IMR-90 (cell line): ENCODE measurements around the gene CDHR3. TPM values are rescaled to one million over a fixed set of nuclear protein-coding genes. Genes with fewer than 3 reads are reported as not detected.

ENCODE experiments used
- ATAC-seq: fragments of 200-7000 bp; cut with Tn5 transposase; 2 replicates; pipeline ENCODE4 v1.9.1; 2020; ENCODE audit warnings: low read depth, mild to moderate bottlenecking, moderate library complexity
- BruUV-seq: library from RNA; stranded (reverse); fragments of 400-500 nt; replicated peaks from 2 replicates; lab custom pipeline; 2021; lab: Mats Ljungman, UMichigan
- CTCF ChIA-PET: fragments of 300-600 bp; formaldehyde crosslinking; extraction: SDS; loops from one replicate; lab custom pipeline; 2021; ENCODE audit warnings: antibody characterized with exemption; lab: Yijun Ruan, JAX
- POLR2A ChIA-PET: fragments of 300-600 bp; sonication (Branson Sonifier 250); formaldehyde crosslinking; loops from one replicate; lab custom pipeline; 2022; ENCODE audit warnings: antibody characterized with exemption; ENCODE audit not compliant: unreplicated experiment; lab: Charles Lee
- DNase-seq: peaks from one replicate; pipeline ENCODE4 v3.0.0; 2013
- H2AFZ ChIP-seq: replicated peaks from 2 replicates; pipeline ENCODE3; 2013; ENCODE audit warnings: low read length, mild to moderate bottlenecking; ENCODE audit not compliant: poor library complexity
- H2AK5ac ChIP-seq: 2 replicates; pipeline ENCODE4 v1.6.1; 2013; ENCODE audit warnings: low read depth, low read length, inconsistent platforms
- H2AK9ac ChIP-seq: replicated peaks from 2 replicates; pipeline ENCODE3; 2013; ENCODE audit warnings: mild to moderate bottlenecking, low read depth, low read length, moderate library complexity; ENCODE audit not compliant: poor library complexity
- H2BK120ac ChIP-seq: 2 replicates; pipeline ENCODE4 v1.6.1; 2013; ENCODE audit warnings: low read depth, low read length, inconsistent platforms
- H2BK15ac ChIP-seq: 3 replicates; pipeline ENCODE4 v1.6.1; 2013; ENCODE audit warnings: low read depth, low read length, inconsistent platforms
- H2BK20ac ChIP-seq: 2 replicates; pipeline ENCODE4 v1.6.1; 2013; ENCODE audit warnings: low read depth, mild to moderate bottlenecking, inconsistent platforms, low read length, moderate library complexity
- H2BK5ac ChIP-seq: 2 replicates; pipeline ENCODE4 v1.6.1; 2013; ENCODE audit warnings: mild to moderate bottlenecking, low read depth, low read length, inconsistent platforms; ENCODE audit not compliant: poor library complexity, severe bottlenecking
- H3K14ac ChIP-seq: replicated peaks from 2 replicates; pipeline ENCODE4 v1.6.1; 2013; ENCODE audit warnings: low read depth, low read length, inconsistent platforms
- H3K18ac ChIP-seq: 2 replicates; pipeline ENCODE4 v1.6.1; 2013; ENCODE audit warnings: low read depth, low read length, control low read depth
- H3K23ac ChIP-seq: 2 replicates; pipeline ENCODE4 v1.6.1; 2013; ENCODE audit warnings: low read depth, low read length, inconsistent platforms
- H3K27ac ChIP-seq: 2 replicates; pipeline ENCODE4 v1.5.1; 2013; ENCODE audit warnings: mild to moderate bottlenecking, control low read depth, low read length; ENCODE audit not compliant: insufficient read depth
- H3K27me3 ChIP-seq: 2 replicates; pipeline ENCODE4 v1.6.1; 2013; ENCODE audit warnings: low read length; ENCODE audit not compliant: control insufficient read depth, insufficient read depth
- H3K36me3 ChIP-seq: 2 replicates; pipeline ENCODE4 v1.6.1; 2013; ENCODE audit warnings: low read length, mixed read lengths; ENCODE audit not compliant: control insufficient read depth, insufficient read depth
- H3K4ac ChIP-seq: 2 replicates; pipeline ENCODE4 v1.6.1; 2013; ENCODE audit warnings: low read depth, low read length, inconsistent platforms
- H3K4me1 ChIP-seq: 2 replicates; pipeline ENCODE4 v1.6.1; 2013; ENCODE audit warnings: low read length, mixed read lengths; ENCODE audit not compliant: control insufficient read depth, insufficient read depth
- H3K4me2 ChIP-seq: 2 replicates; pipeline ENCODE4 v1.6.1; 2013; ENCODE audit warnings: low read depth, mild to moderate bottlenecking, control low read depth, low read length, moderate library complexity
- H3K4me3 ChIP-seq: 2 replicates; pipeline ENCODE4 v1.5.1; 2013; ENCODE audit warnings: low read depth, mild to moderate bottlenecking, control low read depth, low read length, moderate library complexity; ENCODE audit not compliant: insufficient read depth
- H3K56ac ChIP-seq: 2 replicates; pipeline ENCODE4 v1.6.1; 2013; ENCODE audit warnings: low read length, inconsistent platforms; ENCODE audit not compliant: insufficient read depth; ENCODE audit errors: extremely low read depth
- H3K79me1 ChIP-seq, 2 experiments: 2 replicates each; pipeline ENCODE4 v1.6.1; 2013; ENCODE audit warnings: low read length in 2 of 2, inconsistent platforms in 1 of 2, low read depth in 1 of 2
- H3K9ac ChIP-seq: 2 replicates; pipeline ENCODE4 v1.6.1; 2013; ENCODE audit warnings: low read depth, low read length, control low read depth
- H3K9me1 ChIP-seq: 2 replicates; pipeline ENCODE4 v1.6.1; 2013; ENCODE audit warnings: low read length, inconsistent platforms; ENCODE audit not compliant: insufficient read depth
- H3K9me3 ChIP-seq: 2 replicates; pipeline ENCODE4 v1.6.1; 2013; ENCODE audit warnings: low read length; ENCODE audit not compliant: control insufficient read depth, insufficient read depth
- H4K20me1 ChIP-seq: 2 replicates; pipeline ENCODE4 v1.6.1; 2013; ENCODE audit warnings: low read length, inconsistent platforms; ENCODE audit not compliant: insufficient read depth
- H4K5ac ChIP-seq: 2 replicates; pipeline ENCODE4 v1.6.1; 2013; ENCODE audit warnings: mild to moderate bottlenecking, low read depth, low read length, control low read depth
- H4K8ac ChIP-seq, 2 experiments: 2 replicates each; pipeline ENCODE4 v1.6.1; 2013; ENCODE audit warnings: low read depth in 2 of 2, low read length in 2 of 2, control low read depth in 1 of 2, inconsistent platforms in 1 of 2
- H4K91ac ChIP-seq: 2 replicates; pipeline ENCODE4 v1.6.1; 2013; ENCODE audit warnings: low read depth, low read length, inconsistent platforms; ENCODE audit not compliant: insufficient read depth
- BHLHE40 ChIP-seq: fragments of 150-350 bp; IDR thresholded peaks from 2 replicates; pipeline ENCODE4 v1.6.1; 2016; ENCODE audit warnings: mild to moderate bottlenecking, low read depth, low read length
- CEBPB ChIP-seq: IDR thresholded peaks from 2 replicates; pipeline ENCODE4 v1.6.1; 2012; ENCODE audit warnings: low read depth, low read length, improper control_type of control experiment
- CHD1 ChIP-seq: IDR thresholded peaks from 2 replicates; pipeline ENCODE4 v1.6.1; 2012; ENCODE audit warnings: low read depth, low read length, improper control_type of control experiment
- CTCF ChIP-seq: conservative IDR thresholded peaks from 2 replicates; pipeline ENCODE4 v1.5.1; 2012; ENCODE audit warnings: mild to moderate bottlenecking, low read depth, low read length, improper control_type of control experiment
- ELK1 ChIP-seq: fragments of 150-350 bp; IDR thresholded peaks from 2 replicates; pipeline ENCODE4 v1.6.1; 2016; ENCODE audit warnings: low read depth, mild to moderate bottlenecking, low read length, moderate library complexity, borderline replicate concordance
- FOS ChIP-seq: fragments of 150-350 bp; IDR thresholded peaks from 2 replicates; pipeline ENCODE4 v1.6.1; 2016; ENCODE audit warnings: low read depth, low read length
- MAFK ChIP-seq: IDR thresholded peaks from 2 replicates; pipeline ENCODE4 v1.6.1; 2012; ENCODE audit warnings: low read depth, low read length, improper control_type of control experiment
- MAZ ChIP-seq: IDR thresholded peaks from 2 replicates; pipeline ENCODE4 v1.6.1; 2012; ENCODE audit warnings: low read depth, mild to moderate bottlenecking, low read length, improper control_type of control experiment, moderate library complexity, borderline replicate concordance
- MXI1 ChIP-seq: IDR thresholded peaks from 2 replicates; pipeline ENCODE4 v1.6.1; 2012; ENCODE audit warnings: low read depth, mild to moderate bottlenecking, low read length, moderate library complexity, borderline replicate concordance
- NFE2L2 ChIP-seq: fragments of 150-350 bp; IDR thresholded peaks from 2 replicates; pipeline ENCODE4 v1.6.1; 2016; ENCODE audit warnings: low read depth, mild to moderate bottlenecking, low read length
- POLR2A ChIP-seq: IDR thresholded peaks from 2 replicates; pipeline ENCODE4 v1.6.1; 2012; ENCODE audit warnings: mild to moderate bottlenecking, low read depth, low read length
- RAD21 ChIP-seq: IDR thresholded peaks from 2 replicates; pipeline ENCODE4 v1.6.1; 2012; ENCODE audit warnings: low read length, improper control_type of control experiment
- RCOR1 ChIP-seq: IDR thresholded peaks from 2 replicates; pipeline ENCODE4 v1.6.1; 2012; ENCODE audit warnings: mild to moderate bottlenecking, low read length, improper control_type of control experiment; ENCODE audit not compliant: insufficient replicate concordance
- RFX5 ChIP-seq: IDR thresholded peaks from 2 replicates; pipeline ENCODE4 v1.8.0; 2012; ENCODE audit warnings: low read depth, mild to moderate bottlenecking, low read length, moderate library complexity
- SMC3 ChIP-seq: fragments of 150-350 bp; IDR thresholded peaks from 2 replicates; pipeline ENCODE4 v1.6.1; 2016; ENCODE audit warnings: low read depth, mild to moderate bottlenecking, antibody characterized with exemption, low read length, moderate library complexity
- WGBS, 2 experiments: methylation state at CpG; one replicate each; pipeline versions ENCODE4 v1.1.5 to v1.1.7; 2013; ENCODE audit warnings: missing lambda C conversion rate in 2 of 2; ENCODE audit not compliant: insufficient read length in 1 of 2; ENCODE audit errors: extremely low coverage in 2 of 2; 5-methylcytosine and 5-hydroxymethylcytosine counted together
- dilution Hi-C: fragments of 300-500 bp; cut with HindIII; formaldehyde crosslinking; loops from one replicate; pipeline ENCODE4 v1.14.3; 2018; ENCODE audit warnings: low sequenced_read_pairs; ENCODE audit not compliant: unreplicated experiment
- in situ Hi-C: fragments of 300-500 bp; cut with MboI; formaldehyde crosslinking; loops from 3 replicates; pipeline ENCODE4 v1.14.3; 2019; ENCODE audit warnings: low sequenced_read_pairs, inconsistent platforms, mixed read lengths
- intact Hi-C: fragments of 100-400 bp; cut with micrococcal nuclease; formaldehyde crosslinking; loops from 2 replicates; pipeline ENCODE4 v1.10.0; 2022
- polyA plus RNA-seq, 3 experiments: library from polyadenylated mRNA; depleted of rRNA; stranded (reverse); fragments of >200 nt; gene quantifications; 2 replicates each; pipeline ENCODE4 v1.2.3, GENCODE V29; 2012; ENCODE audit warnings: low replicate concordance in 1 of 3
- total RNA-seq: library from RNA; depleted of rRNA; stranded (reverse); fragments of >200 nt; gene quantifications from 2 replicates; pipeline ENCODE4 v1.2.3, GENCODE V29; 2012
- TF ChIP-seq, protein P1 (sequence below): fragments of 150-350 bp; IDR thresholded peaks from 2 replicates; pipeline ENCODE4 v1.6.1; 2017; ENCODE audit warnings: mild to moderate bottlenecking, antibody characterized with exemption, low read length, low read depth

Gene CDHR3
- total and polyA plus RNA-seq, 2 of the 4 experiments (the other 2 are of a cell fraction) = 0.96 to 1.6 TPM

DNA sequence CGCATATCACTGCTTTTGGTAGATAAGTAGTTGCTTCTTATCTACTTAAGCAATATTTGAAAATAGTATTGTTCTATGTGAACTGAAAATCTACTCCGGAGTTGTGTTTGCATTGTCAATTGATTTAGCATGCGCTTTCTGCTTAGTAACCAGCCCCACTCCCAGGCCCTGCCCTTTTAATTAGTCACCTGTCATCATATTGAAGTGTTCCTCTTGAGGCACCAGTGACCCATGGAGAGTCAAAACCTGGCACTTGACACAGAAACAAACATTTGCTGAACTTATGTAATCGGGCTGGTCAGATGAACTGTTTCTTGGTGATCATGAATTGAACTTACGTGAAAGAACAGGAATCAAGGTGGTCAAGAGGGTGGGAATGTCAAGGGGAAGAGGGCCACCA is 27.8 kb upstream of the CDHR3 start:
- in situ Hi-C loops = no loop called here
- TF ChIP-seq RCOR1 (no peak), MAZ (no peak), FOS (no peak), CEBPB (no peak), ELK1 (no peak), NFE2L2 (no peak), POLR2A (no peak), RFX5 (no peak), MXI1 (no peak), RAD21 (no peak), SMC3 (no peak), BHLHE40 (no peak), CTCF (no peak), CHD1 (no peak), MAFK (no peak)
- TF ChIP-seq, protein P1, sequence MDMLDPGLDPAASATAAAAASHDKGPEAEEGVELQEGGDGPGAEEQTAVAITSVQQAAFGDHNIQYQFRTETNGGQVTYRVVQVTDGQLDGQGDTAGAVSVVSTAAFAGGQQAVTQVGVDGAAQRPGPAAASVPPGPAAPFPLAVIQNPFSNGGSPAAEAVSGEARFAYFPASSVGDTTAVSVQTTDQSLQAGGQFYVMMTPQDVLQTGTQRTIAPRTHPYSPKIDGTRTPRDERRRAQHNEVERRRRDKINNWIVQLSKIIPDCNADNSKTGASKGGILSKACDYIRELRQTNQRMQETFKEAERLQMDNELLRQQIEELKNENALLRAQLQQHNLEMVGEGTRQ = no peak
- Histone ChIP-seq H2BK120ac (no peak overlapping the region), H4K8ac (no peak overlapping the region), H3K27ac (no peak overlapping the region), H3K23ac (no peak overlapping the region), H3K9me1 (no peaks in the 10 kb centered on the region; the same call in 1 of the 2 replicates), H3K56ac (no peak overlapping the region), H3K4ac (no peak overlapping the region), H3K4me1 (peaks cover 6% of the 10 kb centered on the region; the same call in 1 of the 2 replicates), H2BK20ac (no peak overlapping the region), H3K4me3 (no peak overlapping the region), H4K20me1 (no peaks in the 10 kb centered on the region), H3K9ac (no peak overlapping the region), H2AK9ac (no peak overlapping the region), H3K27me3 (peaks cover 6% of the 10 kb centered on the region), H3K4me2 (no peak overlapping the region), H3K18ac (no peak overlapping the region), H3K36me3 (no peaks in the 10 kb centered on the region), H2AK5ac (no peak overlapping the region), H4K5ac (no peak overlapping the region), H4K91ac (no peak overlapping the region), H2AFZ (no peak overlapping the region), H3K9me3 (no peaks in the 10 kb centered on the region), H3K14ac (no peak overlapping the region), H2BK15ac (no peak overlapping the region), H3K79me1 (no peaks in the 10 kb centered on the region), H2BK5ac (no peak overlapping the region)
- dilution Hi-C loops = no loop called here
- ATAC-seq = no peak
- BruUV-seq = no TSS peak
- intact Hi-C loops = loop anchor here (2.0 kb wide), 1 partner anchor 282 kb away; no protein-coding TSS in a partner anchor
- DNase-seq = no peak
- CTCF ChIA-PET = interaction anchor here (0.6 to 1.6 kb wide), 7 partner anchors 79 to 283 kb away, joined by 3 to 9 read pairs (median 3); no protein-coding TSS in a partner anchor
- 83% methylated on average over 2 of the region's 5 CpGs; no CpG with 5 or more reads in 1 of the 2 experiments for WGBS, 2 experiments
- POLR2A ChIA-PET = no interaction called here
